Inferior parietal cortex (tissue), 1 donor: ENCODE data around the gene GP1BA.
A peak's percentile ranks its signal among the peaks of the same experiment; 100 is the strongest.
"Not testable (repeated sequence)": the region's sequence is repeated elsewhere in the genome, so short reads cannot be mapped to it uniquely, and the experiment has no call there.

Source experiments
- DNase-seq: peaks from one replicate; pipeline ENCODE4 v3.0.0-alpha.2; 2016; ENCODE audit errors: extremely low spot score

Gene GP1BA

GRCh38 chr17:4901648-4902344 is 30.3 kb upstream of the GP1BA start:
- DNase-seq: no peak

GRCh38 chr17:4902540-4902939 is 29.5 kb upstream of the GP1BA start:
- no peak for DNase-seq

- peak; percentile 87 for DNase-seq
Observed at GRCh38 chr17:4903051-4903818, 28.8 kb upstream of the GP1BA start, which contains the start of gene CHRNE. Gene CHRNE (minus strand): TSS chr17:4903098. CDS start chr17:4903063, 35 bp downstream.

- not testable (repeated sequence) for DNase-seq
Observed at GRCh38 chr17:4906642-4907041, 25.4 kb upstream of the GP1BA start.

- DNase-seq: no peak
Observed at GRCh38 chr17:4908301-4908700, 23.8 kb upstream of the GP1BA start.

- DNase-seq: peak; percentile 72
Observed at GRCh38 chr17:4908711-4909496, 23.2 kb upstream of the GP1BA start.

- no peak for DNase-seq
Observed at GRCh38 chr17:4913994-4914393, 18.1 kb upstream of the GP1BA start.

- not testable (repeated sequence) for DNase-seq
Observed at GRCh38 chr17:4914551-4914950, 17.5 kb upstream of the GP1BA start.

GRCh38 chr17:4919511-4920047 is 12.5 kb upstream of the GP1BA start:
- no peak for DNase-seq

- DNase-seq: no peak
Observed at GRCh38 chr17:4920351-4921048, 11.6 kb upstream of the GP1BA start.

- no peak for DNase-seq
Observed at GRCh38 chr17:4921320-4921719, 10.8 kb upstream of the GP1BA start.

- not testable (repeated sequence) for DNase-seq
Observed at GRCh38 chr17:4926577-4927335, 5.3 kb upstream of the GP1BA start.

- DNase-seq: no peak
Observed at GRCh38 chr17:4928881-4929280, 3.2 kb upstream of the GP1BA start.

GRCh38 chr17:4932756-4933155 is 679 bp downstream of the GP1BA start:
- DNase-seq: no peak

GRCh38 chr17:4933646-4934045 is 1.6 kb downstream of the GP1BA start:
- no peak for DNase-seq

GRCh38 chr17:4934173-4934979 is 2.3 kb downstream of the GP1BA start:
- no peak for DNase-seq

GRCh38 chr17:4935650-4936049 is 3.6 kb downstream of the GP1BA start:
- DNase-seq: no peak

- DNase-seq: no peak
Observed at GRCh38 chr17:4936436-4936835, 4.4 kb downstream of the GP1BA start.

GRCh38 chr17:4937553-4937952 is 5.5 kb downstream of the GP1BA start:
- no peak for DNase-seq

GRCh38 chr17:4938069-4938491 is 6.0 kb downstream of the GP1BA start:
- DNase-seq: no peak
